ENCODE data around the gene CA10. TPM values are rescaled to one million over a fixed set of nuclear protein-coding genes. Genes with fewer than 3 reads are reported as not detected.

CA10 gene
- total RNA-seq, 4 donors from 2014 or later = not detected

GRCh38 chr17:51590071-51590656 is 568.4 kb downstream of the CA10 start:
- WGBS = 64% methylated on average over 4 of the region's 4 CpGs
- TF ChIP-seq POLR2A (IDR thresholded peaks at IDR 0.05) = no peak
- TF ChIP-seq POLR2AphosphoS5 (IDR thresholded peaks at IDR 0.05) = no peak
- no peak for TF ChIP-seq CTCF (IDR thresholded peaks at IDR 0.05)
- Histone ChIP-seq H3K4me3 (no peak overlapping the region), H3K27ac (no peak overlapping the region), H3K4me1 (no peaks in the 10 kb centered on the region), H3K36me3 (no peaks in the 10 kb centered on the region), H3K9me3 (no peaks in the 10 kb centered on the region), H3K27me3 (no peaks in the 10 kb centered on the region)
- DNase-seq (ENCODE audit: low spot score in 2 of 2) = no peak

GRCh38 chr17:51588063-51588462 is 570.5 kb downstream of the CA10 start:
- no peak overlapping the region for H3K27ac ChIP-seq
- H3K36me3 ChIP-seq = no peaks in the 10 kb centered on the region
- no peaks in the 10 kb centered on the region for H3K9me3 ChIP-seq
- TF ChIP-seq POLR2AphosphoS5 (IDR thresholded peaks at IDR 0.05) (no peak), CTCF (IDR thresholded peaks at IDR 0.05) (no peak), POLR2A (IDR thresholded peaks at IDR 0.05) (no peak), EP300 (IDR thresholded peaks at IDR 0.05) (no peak)
- DNase-seq (ENCODE audit: low spot score in 2 of 2) = no peak
- no peaks in the 10 kb centered on the region for H3K27me3 ChIP-seq
- 78% methylated on average over 2 of the region's 2 CpGs for WGBS
- no peak overlapping the region for H3K4me3 ChIP-seq
- H3K4me1 ChIP-seq = no peaks in the 10 kb centered on the region

DNA sequence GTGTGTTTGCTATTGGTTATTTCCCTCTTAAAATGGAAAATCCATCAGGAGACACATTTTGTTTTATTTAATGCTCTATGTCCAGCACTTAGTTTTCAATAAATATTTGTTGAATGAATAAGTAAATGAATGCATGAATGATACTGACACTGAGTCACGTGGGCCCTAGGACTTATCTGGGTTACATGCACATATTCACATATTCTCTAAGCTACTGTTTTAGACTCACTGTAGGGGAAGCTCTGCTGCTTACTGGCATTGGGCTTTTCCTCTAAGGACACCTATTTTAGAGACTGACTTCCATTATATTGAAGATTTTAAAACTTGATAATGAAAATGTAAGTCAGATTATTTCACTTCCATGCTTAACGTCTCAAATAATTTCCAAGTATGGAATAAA is 571.0 kb downstream of the CA10 start:
- Histone ChIP-seq H3K4me1 (no peaks in the 10 kb centered on the region), H3K36me3 (no peaks in the 10 kb centered on the region), H3K27ac (no peak overlapping the region), H3K27me3 (no peaks in the 10 kb centered on the region), H3K4me3 (no peak overlapping the region), H3K9me3 (no peaks in the 10 kb centered on the region)
- no peak for DNase-seq (ENCODE audit: low spot score in 2 of 2)
- no peak for TF ChIP-seq CTCF (IDR thresholded peaks at IDR 0.05)
- TF ChIP-seq POLR2AphosphoS5 (IDR thresholded peaks at IDR 0.05) = no peak
- TF ChIP-seq EP300 (IDR thresholded peaks at IDR 0.05) = no peak
- TF ChIP-seq POLR2A (IDR thresholded peaks at IDR 0.05) = no peak
- WGBS = 89% methylated on average over 2 of the region's 2 CpGs

DNA sequence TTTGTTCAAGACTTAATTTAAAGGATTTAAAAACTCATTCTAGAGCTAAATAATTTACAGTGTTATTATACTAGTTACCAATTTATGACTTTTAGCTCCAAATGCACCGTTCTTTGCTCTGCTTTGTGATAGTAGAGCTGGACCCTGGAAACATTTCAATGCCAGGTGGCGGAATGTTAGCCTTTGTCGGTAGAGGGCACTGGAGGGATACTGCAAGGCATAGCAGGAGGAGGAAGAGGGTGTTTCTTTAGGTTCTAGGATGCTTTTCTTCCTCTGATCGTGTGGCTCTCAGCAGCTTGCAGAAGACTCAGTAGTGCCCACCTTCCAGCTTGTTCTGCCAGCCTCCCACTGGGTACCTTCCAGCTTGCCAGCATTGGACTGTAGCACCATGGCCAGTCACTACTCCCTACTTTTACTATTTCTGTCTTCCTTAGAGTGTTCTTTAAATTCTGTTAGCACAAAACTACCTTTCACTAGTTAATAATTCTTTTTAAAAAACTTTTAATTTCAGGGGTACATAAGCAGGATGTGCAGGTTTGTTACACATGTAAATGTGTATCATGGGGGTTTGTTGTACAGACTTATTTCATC is 572.9 kb downstream of the CA10 start:
- Histone ChIP-seq H3K27me3 (no peaks in the 10 kb centered on the region), H3K4me1 (no peaks in the 10 kb centered on the region), H3K27ac (no peak overlapping the region), H3K9me3 (no peaks in the 10 kb centered on the region), H3K36me3 (no peaks in the 10 kb centered on the region), H3K4me3 (no peak overlapping the region)
- no peak for TF ChIP-seq POLR2A (IDR thresholded peaks at IDR 0.05)
- peak in 1 of 2 donors; percentile 22 for TF ChIP-seq CTCF (IDR thresholded peaks at IDR 0.05)
- 24% methylated on average over 4 of the region's 4 CpGs for WGBS
- no peak for DNase-seq (ENCODE audit: low spot score in 2 of 2)

GRCh38 chr17:51580869-51581268 is 577.6 kb downstream of the CA10 start:
- 70% methylated on average over 3 of the region's 3 CpGs for WGBS
- no peak overlapping the region for H3K27ac ChIP-seq
- no peak overlapping the region for H3K4me3 ChIP-seq
- H3K4me1 ChIP-seq = no peaks in the 10 kb centered on the region
- TF ChIP-seq EP300 (IDR thresholded peaks at IDR 0.05) (no peak), CTCF (IDR thresholded peaks at IDR 0.05) (no peak), POLR2A (IDR thresholded peaks at IDR 0.05) (no peak), POLR2AphosphoS5 (IDR thresholded peaks at IDR 0.05) (no peak)
- DNase-seq (ENCODE audit: low spot score in 2 of 2) = no peak
- no peaks in the 10 kb centered on the region for H3K27me3 ChIP-seq
- H3K36me3 ChIP-seq = no peaks in the 10 kb centered on the region
- no peaks in the 10 kb centered on the region for H3K9me3 ChIP-seq
